Testis (tissue), 3 donors: Measurements from ENCODE around the gene LIPA. TPM values are rescaled to one million over a fixed set of nuclear protein-coding genes. Genes with fewer than 3 reads are reported as not detected.

Source experiments
- DNase-seq: peaks from one replicate; pipeline ENCODE4 v3.0.0-alpha.2; 2019
- H3K27ac ChIP-seq, 2 donors: fragments of 200-600 bp; sonication (generic); one replicate each; pipeline ENCODE4 v1.5.1; 2019
- H3K27me3 ChIP-seq: fragments of 200-600 bp; sonication (generic); one replicate; pipeline ENCODE4 v1.5.1; 2019
- H3K36me3 ChIP-seq: fragments of 200-600 bp; sonication (generic); one replicate; pipeline ENCODE4 v1.5.1; 2017; ENCODE audit warnings: low read depth; ENCODE audit errors: missing control alignments
- H3K4me1 ChIP-seq: fragments of 200-600 bp; sonication (generic); one replicate; pipeline ENCODE4 v1.5.1; 2019
- H3K4me3 ChIP-seq, 2 donors: fragments of 200-600 bp; sonication (generic); one replicate each; pipeline ENCODE4 v1.5.1; 2017 to 2019
- H3K9me3 ChIP-seq: fragments of 200-600 bp; sonication (generic); one replicate; pipeline ENCODE4 v1.5.1; 2017
- POLR2A ChIP-seq: fragments of 450-650 bp; IDR thresholded peaks from one replicate; pipeline ENCODE4 v1.6.1; 2017; ENCODE audit warnings: antibody characterized with exemption, mild to moderate bottlenecking, moderate library complexity
- WGBS, 2 donors: methylation state at CpG; one replicate each; pipeline ENCODE4 v1.1.5; 2018; 5-methylcytosine and 5-hydroxymethylcytosine counted together
- intact Hi-C: fragments of 100-400 bp; cut with DNase I; formaldehyde crosslinking; loops from one replicate; pipeline ENCODE4 v1.15.1; 2023; ENCODE audit warnings: low total_unique reads
- polyA plus RNA-seq: library from polyadenylated mRNA; stranded (reverse); fragments of 350-450 nt; fragmentation: Illumina TruSeq; extraction: RNeasy Lipid Tissue Mini Kit (QIAGEN cat#74804); gene quantifications from one replicate; pipeline ENCODE4 v1.2.3, GENCODE V29; 2014; ENCODE audit warnings: low read depth, low replicate concordance; ENCODE audit not compliant: insufficient read depth
- total RNA-seq, 2 donors: library from RNA; depleted of rRNA; stranded (reverse); fragments of >200 nt; gene quantifications; one replicate each; pipeline ENCODE4 v1.2.3, GENCODE V29; 2016
- TF ChIP-seq, protein P1 (sequence below), 3 experiments: fragments of 450-650 bp in 2 of 3; fragments of 200-600 bp in 1 of 3; sonication (generic) in 1 of 3; IDR thresholded peaks; one replicate each; pipeline ENCODE4 v1.5.1; 2016 to 2019; ENCODE audit warnings: antibody characterized with exemption in 3 of 3, mild to moderate bottlenecking in 2 of 3, moderate library complexity in 1 of 3

LIPA gene
- total and polyA plus RNA-seq, 3 donors from 2014 or later: 13.3 to 32.3 (median 13.9) TPM

- no peak for DNase-seq
- Histone ChIP-seq H3K4me1 (no peaks in the 10 kb centered on the region), H3K36me3 (no peaks in the 10 kb centered on the region), H3K4me3 (no peak overlapping the region), H3K27me3 (no peaks in the 10 kb centered on the region), H3K27ac (no peak overlapping the region), H3K9me3 (no peaks in the 10 kb centered on the region)
- WGBS, 2 donors: 65 to 69% methylated on average over 3 of the region's 3 CpGs
- no peak for TF ChIP-seq POLR2A
- TF ChIP-seq, protein P1, sequence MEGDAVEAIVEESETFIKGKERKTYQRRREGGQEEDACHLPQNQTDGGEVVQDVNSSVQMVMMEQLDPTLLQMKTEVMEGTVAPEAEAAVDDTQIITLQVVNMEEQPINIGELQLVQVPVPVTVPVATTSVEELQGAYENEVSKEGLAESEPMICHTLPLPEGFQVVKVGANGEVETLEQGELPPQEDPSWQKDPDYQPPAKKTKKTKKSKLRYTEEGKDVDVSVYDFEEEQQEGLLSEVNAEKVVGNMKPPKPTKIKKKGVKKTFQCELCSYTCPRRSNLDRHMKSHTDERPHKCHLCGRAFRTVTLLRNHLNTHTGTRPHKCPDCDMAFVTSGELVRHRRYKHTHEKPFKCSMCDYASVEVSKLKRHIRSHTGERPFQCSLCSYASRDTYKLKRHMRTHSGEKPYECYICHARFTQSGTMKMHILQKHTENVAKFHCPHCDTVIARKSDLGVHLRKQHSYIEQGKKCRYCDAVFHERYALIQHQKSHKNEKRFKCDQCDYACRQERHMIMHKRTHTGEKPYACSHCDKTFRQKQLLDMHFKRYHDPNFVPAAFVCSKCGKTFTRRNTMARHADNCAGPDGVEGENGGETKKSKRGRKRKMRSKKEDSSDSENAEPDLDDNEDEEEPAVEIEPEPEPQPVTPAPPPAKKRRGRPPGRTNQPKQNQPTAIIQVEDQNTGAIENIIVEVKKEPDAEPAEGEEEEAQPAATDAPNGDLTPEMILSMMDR (IDR thresholded peaks at IDR 0.05): no peak
- intact Hi-C loops: no loop called here
Measured at GRCh38 chr10:89184638-89185037, 66.9 kb downstream of the LIPA start.

GRCh38 chr10:89183571-89183970 is 68.0 kb downstream of the LIPA start:
- Histone ChIP-seq H3K27me3 (no peaks in the 10 kb centered on the region), H3K9me3 (no peaks in the 10 kb centered on the region), H3K36me3 (no peaks in the 10 kb centered on the region), H3K27ac (no peak overlapping the region), H3K4me1 (no peaks in the 10 kb centered on the region), H3K4me3 (no peak overlapping the region)
- intact Hi-C loops: no loop called here
- DNase-seq: no peak
- no peak for TF ChIP-seq POLR2A
- TF ChIP-seq, protein P1 (IDR thresholded peaks at IDR 0.05): no peak

DNA sequence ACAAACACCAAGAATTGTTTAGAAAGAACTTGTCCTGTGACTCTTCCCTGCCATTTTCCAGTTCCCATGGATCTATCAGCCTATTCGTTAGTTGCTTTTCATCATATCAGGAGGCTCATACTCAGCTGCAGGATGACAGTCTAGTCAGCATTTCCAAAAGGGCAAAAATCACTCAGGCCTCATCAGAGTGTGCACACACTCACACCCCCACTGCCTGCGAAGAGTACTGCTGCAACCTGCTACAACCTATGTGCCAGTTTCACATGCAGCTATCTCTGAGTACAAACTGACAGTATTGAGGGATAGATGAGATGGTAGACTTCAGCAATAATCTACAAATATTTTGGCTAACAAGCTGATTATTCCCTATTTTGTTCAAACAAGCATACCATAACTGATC is 68.7 kb downstream of the LIPA start:
- WGBS, 2 donors: 90 to 91% methylated on average over 2 of the region's 2 CpGs
- intact Hi-C loops: no loop called here
- no peaks in the 10 kb centered on the region for H3K36me3 ChIP-seq
- no peaks in the 10 kb centered on the region for H3K9me3 ChIP-seq
- no peak for TF ChIP-seq POLR2A
- TF ChIP-seq, protein P1 (IDR thresholded peaks at IDR 0.05): no peak
- H3K27ac ChIP-seq: no peak overlapping the region
- H3K4me3 ChIP-seq: no peak overlapping the region
- no peaks in the 10 kb centered on the region for H3K4me1 ChIP-seq
- DNase-seq: no peak
- no peaks in the 10 kb centered on the region for H3K27me3 ChIP-seq

- DNase-seq: no peak
- Histone ChIP-seq H3K4me3 (no peak overlapping the region), H3K27ac (no peak overlapping the region), H3K36me3 (no peaks in the 10 kb centered on the region), H3K9me3 (no peaks in the 10 kb centered on the region), H3K4me1 (no peaks in the 10 kb centered on the region), H3K27me3 (no peaks in the 10 kb centered on the region)
- TF ChIP-seq POLR2A: no peak
- intact Hi-C loops: no loop called here
Measured at GRCh38 chr10:89175816-89176215, 75.8 kb downstream of the LIPA start.

- no peak for DNase-seq
- intact Hi-C loops: no loop called here
- Histone ChIP-seq H3K36me3 (no peaks in the 10 kb centered on the region), H3K9me3 (no peaks in the 10 kb centered on the region), H3K4me3 (no peak overlapping the region), H3K27me3 (no peaks in the 10 kb centered on the region), H3K27ac (no peak overlapping the region), H3K4me1 (no peaks in the 10 kb centered on the region)
- TF ChIP-seq, protein P1 (IDR thresholded peaks at IDR 0.05): no peak
- no peak for TF ChIP-seq POLR2A
Measured at GRCh38 chr10:89173075-89173474, 78.5 kb downstream of the LIPA start.
